ENCODE data around the gene CBX4.
"Not testable (repeated sequence)": the region's sequence is repeated elsewhere in the genome, so short reads cannot be mapped to it uniquely, and the experiment has no call there.

Gene CBX4

GRCh38 chr17:79859676-79860615 lies 20.7 kb upstream of the CBX4 start:
- DNase-seq (ENCODE audit: low read depth), result no peak

- DNase-seq (ENCODE audit: low read depth), result no peak
These were observed 17.9 kb upstream of the CBX4 start for GRCh38 chr17:79857095-79857494.

- DNase-seq (ENCODE audit: low read depth), result no peak
These were observed 16.3 kb upstream of the CBX4 start for GRCh38 chr17:79855331-79856124.

- no peak for DNase-seq (ENCODE audit: low read depth)
These were observed 15.1 kb upstream of the CBX4 start for GRCh38 chr17:79854080-79855060.

GRCh38 chr17:79853168-79853567 lies 13.9 kb upstream of the CBX4 start:
- not testable (repeated sequence) for DNase-seq (ENCODE audit: low read depth)

- no peak for DNase-seq (ENCODE audit: low read depth)
These were observed 13.5 kb upstream of the CBX4 start for GRCh38 chr17:79852748-79853147.

GRCh38 chr17:79851461-79851817 lies 12.2 kb upstream of the CBX4 start:
- no peak for DNase-seq (ENCODE audit: low read depth)

GRCh38 chr17:79850571-79851460 lies 11.6 kb upstream of the CBX4 start:
- peak; percentile 39 for DNase-seq (ENCODE audit: low read depth)

- DNase-seq (ENCODE audit: low read depth), result no peak
These were observed 10.7 kb upstream of the CBX4 start for GRCh38 chr17:79849953-79850352.

- no peak for DNase-seq (ENCODE audit: low read depth)
These were observed 9.1 kb upstream of the CBX4 start for GRCh38 chr17:79848370-79848766.

GRCh38 chr17:79847698-79848369 lies 8.6 kb upstream of the CBX4 start:
- no peak for DNase-seq (ENCODE audit: low read depth)

GRCh38 chr17:79845601-79845949 lies 6.3 kb upstream of the CBX4 start:
- no peak for DNase-seq (ENCODE audit: low read depth)

- no peak for DNase-seq (ENCODE audit: low read depth)
These were observed 5.8 kb upstream of the CBX4 start for GRCh38 chr17:79844869-79845600.

- no peak for DNase-seq (ENCODE audit: low read depth)
These were observed 4.9 kb upstream of the CBX4 start for GRCh38 chr17:79843816-79844800.

GRCh38 chr17:79843474-79843815 lies 4.2 kb upstream of the CBX4 start:
- no peak for DNase-seq (ENCODE audit: low read depth)

GRCh38 chr17:79842656-79843473 lies 3.6 kb upstream of the CBX4 start:
- no peak for DNase-seq (ENCODE audit: low read depth)

- DNase-seq (ENCODE audit: low read depth), result no peak
These were observed 3.0 kb upstream of the CBX4 start for GRCh38 chr17:79842136-79842655.

All from GM04503 (cell line).